Fibroblast of skin of right biceps (primary cell): ENCODE measurements around the gene CERK.

Experiments used
- DNase-seq: peaks from one replicate; pipeline ENCODE4 v3.0.0-alpha.2; 2013

Gene CERK

GRCh38 chr22:46696614-46697013 lies 41.4 kb downstream of the CERK start:
- no peak for DNase-seq

- no peak for DNase-seq
Measured at GRCh38 chr22:46696229-46696518, 41.9 kb downstream of the CERK start.

- DNase-seq: no peak
Measured at GRCh38 chr22:46695346-46696228, 42.5 kb downstream of the CERK start.

- no peak for DNase-seq
Measured at GRCh38 chr22:46694416-46695170, 43.5 kb downstream of the CERK start.

- DNase-seq: no peak
Measured at GRCh38 chr22:46693634-46694415, 44.2 kb downstream of the CERK start.

- no peak for DNase-seq
Measured at GRCh38 chr22:46691571-46691970, 46.5 kb downstream of the CERK start.

- DNase-seq: no peak
Measured at GRCh38 chr22:46690146-46690545, 47.9 kb downstream of the CERK start.

- no peak for DNase-seq
Measured at GRCh38 chr22:46688949-46689348, 49.1 kb downstream of the CERK start.

GRCh38 chr22:46687460-46687859 lies 50.6 kb downstream of the CERK start:
- no peak for DNase-seq

- no peak for DNase-seq
Measured at GRCh38 chr22:46687048-46687444, 51.0 kb downstream of the CERK start.

GRCh38 chr22:46686221-46687047 lies 51.6 kb downstream of the CERK start:
- no peak for DNase-seq

GRCh38 chr22:46684706-46685105 lies 53.3 kb downstream of the CERK start:
- no peak for DNase-seq

- no peak for DNase-seq
Measured at GRCh38 chr22:46682011-46682731, 55.9 kb downstream of the CERK start.

GRCh38 chr22:46681010-46681409 lies 57.0 kb downstream of the CERK start:
- no peak for DNase-seq

GRCh38 chr22:46679706-46680269 lies 58.3 kb downstream of the CERK start:
- DNase-seq: no peak

- peak; percentile 11 for DNase-seq
Measured at GRCh38 chr22:46678785-46679700, 59.0 kb downstream of the CERK start.

GRCh38 chr22:46678003-46678657 lies 59.9 kb downstream of the CERK start:
- DNase-seq: no peak

GRCh38 chr22:46677323-46678002 lies 60.6 kb downstream of the CERK start:
- DNase-seq: no peak

- no peak for DNase-seq
Measured at GRCh38 chr22:46676881-46677280, 61.2 kb downstream of the CERK start.
